ENCODE data around the gene ZNF579.

GRCh38 chr19:55606817-55607216, 26.2 kb upstream of the ZNF579 start:
- TF ChIP-seq, protein P1, sequence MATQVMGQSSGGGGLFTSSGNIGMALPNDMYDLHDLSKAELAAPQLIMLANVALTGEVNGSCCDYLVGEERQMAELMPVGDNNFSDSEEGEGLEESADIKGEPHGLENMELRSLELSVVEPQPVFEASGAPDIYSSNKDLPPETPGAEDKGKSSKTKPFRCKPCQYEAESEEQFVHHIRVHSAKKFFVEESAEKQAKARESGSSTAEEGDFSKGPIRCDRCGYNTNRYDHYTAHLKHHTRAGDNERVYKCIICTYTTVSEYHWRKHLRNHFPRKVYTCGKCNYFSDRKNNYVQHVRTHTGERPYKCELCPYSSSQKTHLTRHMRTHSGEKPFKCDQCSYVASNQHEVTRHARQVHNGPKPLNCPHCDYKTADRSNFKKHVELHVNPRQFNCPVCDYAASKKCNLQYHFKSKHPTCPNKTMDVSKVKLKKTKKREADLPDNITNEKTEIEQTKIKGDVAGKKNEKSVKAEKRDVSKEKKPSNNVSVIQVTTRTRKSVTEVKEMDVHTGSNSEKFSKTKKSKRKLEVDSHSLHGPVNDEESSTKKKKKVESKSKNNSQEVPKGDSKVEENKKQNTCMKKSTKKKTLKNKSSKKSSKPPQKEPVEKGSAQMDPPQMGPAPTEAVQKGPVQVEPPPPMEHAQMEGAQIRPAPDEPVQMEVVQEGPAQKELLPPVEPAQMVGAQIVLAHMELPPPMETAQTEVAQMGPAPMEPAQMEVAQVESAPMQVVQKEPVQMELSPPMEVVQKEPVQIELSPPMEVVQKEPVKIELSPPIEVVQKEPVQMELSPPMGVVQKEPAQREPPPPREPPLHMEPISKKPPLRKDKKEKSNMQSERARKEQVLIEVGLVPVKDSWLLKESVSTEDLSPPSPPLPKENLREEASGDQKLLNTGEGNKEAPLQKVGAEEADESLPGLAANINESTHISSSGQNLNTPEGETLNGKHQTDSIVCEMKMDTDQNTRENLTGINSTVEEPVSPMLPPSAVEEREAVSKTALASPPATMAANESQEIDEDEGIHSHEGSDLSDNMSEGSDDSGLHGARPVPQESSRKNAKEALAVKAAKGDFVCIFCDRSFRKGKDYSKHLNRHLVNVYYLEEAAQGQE (IDR thresholded peaks at IDR 0.05; ENCODE audit: insufficient read depth in 1 of 2, low read depth in 2 of 2, low read length in 2 of 2), result no peak
- TF ChIP-seq POLR2AphosphoS5 (IDR thresholded peaks at IDR 0.05; ENCODE audit: low read depth, low read length) (no peak), TAF1 (IDR thresholded peaks at IDR 0.05; ENCODE audit: borderline replicate concordance, insufficient read depth, low read length) (no peak), SIN3A (IDR thresholded peaks at IDR 0.05; ENCODE audit: borderline replicate concordance, insufficient read depth, low read length) (no peak), FOXP2 (optimal IDR thresholded peaks at IDR 0.05; ENCODE audit: borderline replicate concordance, extremely low read depth, extremely low read length, insufficient read depth) (no peak)

Measured in PFSK-1 (cell line).